HCT116 (cell line): ENCODE data around the gene C10orf143. TPM values are rescaled to one million over a fixed set of nuclear protein-coding genes. Genes with fewer than 3 reads are reported as not detected.

Experiments
- ATAC-seq: fragments of 200-7000 bp; cut with Tn5 transposase; 2 replicates; pipeline ENCODE4 v1.9.1; 2020; ENCODE audit warnings: mild to moderate bottlenecking, moderate library complexity
- BruUV-seq: library from RNA; stranded (reverse); fragments of 400-500 nt; replicated peaks from 2 replicates; lab custom pipeline; 2021; lab: Mats Ljungman, UMichigan
- CTCF ChIA-PET: fragments of 300-600 bp; sonication (Branson Sonifier 250); formaldehyde crosslinking; loops from one replicate; lab custom pipeline; 2021; ENCODE audit warnings: antibody characterized with exemption; lab: Charles Lee
- POLR2A ChIA-PET: fragments of 300-600, 350-600 bp; sonication (Branson Sonifier 250); formaldehyde crosslinking; loops from one replicate; lab custom pipeline; 2021; ENCODE audit warnings: antibody characterized with exemption; lab: Charles Lee
- RAD21 ChIA-PET, 2 experiments: fragments of 300-600 bp; sonication (Branson Sonifier 250); formaldehyde crosslinking; loops; one replicate each; lab custom pipeline; 2023; ENCODE audit warnings: low total read pairs in 2 of 2; ENCODE audit not compliant: uncharacterized antibody in 2 of 2, unreplicated experiment in 2 of 2, low non-redundant PET in 1 of 2; lab: Charles Lee
- DNase-seq: peaks from one replicate; pipeline ENCODE4 v3.0.0-alpha.2; 2010; ENCODE audit warnings: low read depth, low spot score
- H2AFZ ChIP-seq: fragments of 200-600 bp; shearing (Covaris generic), sonication (generic); 2 replicates; pipeline ENCODE4 v1.6.1; 2017; ENCODE audit warnings: low read depth, mixed run types, mixed read lengths, antibody characterized with exemption, low read length; ENCODE audit not compliant: poor library complexity, severe bottlenecking
- H3K27ac ChIP-seq: 2 replicates; pipeline ENCODE4 v1.5.1; 2012; ENCODE audit warnings: low read depth, low read length
- H3K27me3 ChIP-seq: fragments of 200-600 bp; sonication (generic); 2 replicates; pipeline ENCODE4 v1.6.1; 2016; ENCODE audit warnings: mixed run types, low read length, mixed read lengths; ENCODE audit not compliant: insufficient read depth
- H3K36me3 ChIP-seq, 2 experiments: fragments of 200-500 bp in 1 of 2; fragments of 200-600 bp in 1 of 2; sonication (Bioruptor generic) in 1 of 2; sonication (generic) in 1 of 2; 2 replicates each; pipeline versions ENCODE4 v1.5.1 to v1.6.1; 2014 to 2016; ENCODE audit warnings: low read length in 2 of 2, inconsistent platforms in 1 of 2, mixed read lengths in 1 of 2, mixed run types in 1 of 2; ENCODE audit not compliant: insufficient read depth in 2 of 2, control insufficient read depth in 1 of 2
- H3K4me1 ChIP-seq, 2 experiments: fragments of 200-600 bp in 1 of 2; sonication (generic) in 1 of 2; 2 replicates each; pipeline versions ENCODE4 v1.5.1 to v1.6.1; 2012 to 2017; ENCODE audit warnings: low read length in 2 of 2, inconsistent platforms in 1 of 2, mild to moderate bottlenecking in 1 of 2, mixed read lengths in 1 of 2, mixed run types in 1 of 2, moderate library complexity in 1 of 2; ENCODE audit not compliant: insufficient read depth in 2 of 2, control insufficient read depth in 1 of 2
- H3K4me2 ChIP-seq: fragments of 200-600 bp; sonication (generic); 2 replicates; pipeline ENCODE4 v1.6.1; 2017; ENCODE audit warnings: mixed run types, low read length, mixed read lengths
- H3K4me3 ChIP-seq, 2 experiments: fragments of 200-600 bp in 1 of 2; sonication (generic) in 1 of 2; replicated peaks in 1 of 2; 2 replicates each; pipeline ENCODE4 v1.5.1; 2011 to 2016; ENCODE audit warnings: low read length in 2 of 2, control low read depth in 1 of 2, low read depth in 1 of 2, mild to moderate bottlenecking in 1 of 2, mixed read lengths in 1 of 2, mixed run types in 1 of 2
- H3K79me2 ChIP-seq: fragments of 200-600 bp; sonication (generic); 2 replicates; pipeline ENCODE4 v1.6.1; 2017; ENCODE audit warnings: mild to moderate bottlenecking, mixed run types, low read length, moderate library complexity, mixed read lengths; ENCODE audit not compliant: insufficient read depth
- H3K9ac ChIP-seq: fragments of 200-600 bp; sonication (generic); 2 replicates; pipeline ENCODE4 v1.6.1; 2016; ENCODE audit warnings: low read length, mixed read lengths
- H3K9me2 ChIP-seq: fragments of 200-600 bp; sonication (generic), shearing (Covaris generic); 2 replicates; pipeline ENCODE4 v1.6.1; 2017; ENCODE audit warnings: mixed run types, mild to moderate bottlenecking, moderate library complexity; ENCODE audit not compliant: insufficient read depth
- H3K9me3 ChIP-seq, 2 experiments: fragments of 200-500 bp in 1 of 2; fragments of 200-600 bp in 1 of 2; sonication (Bioruptor generic) in 1 of 2; sonication (generic) in 1 of 2; 2 replicates each; pipeline ENCODE4 v1.6.1; 2014 to 2017; ENCODE audit warnings: low read length in 2 of 2, mixed read lengths in 2 of 2, inconsistent platforms in 1 of 2, low read depth in 1 of 2, mild to moderate bottlenecking in 1 of 2, mixed run types in 1 of 2, moderate library complexity in 1 of 2; ENCODE audit not compliant: control insufficient read depth in 1 of 2, insufficient read depth in 1 of 2
- H4K20me1 ChIP-seq: fragments of 200-600 bp; sonication (generic), shearing (Covaris generic); 2 replicates; pipeline ENCODE4 v1.6.1; 2017; ENCODE audit warnings: mixed run types, mild to moderate bottlenecking, moderate library complexity; ENCODE audit not compliant: insufficient read depth
- CBX3 ChIP-seq: IDR thresholded peaks from 2 replicates; pipeline ENCODE4 v1.6.1; 2012; ENCODE audit warnings: low read depth
- CEBPB ChIP-seq: IDR thresholded peaks from 2 replicates; pipeline ENCODE4 v1.6.1; 2012; ENCODE audit warnings: low read depth
- EGR1 ChIP-seq: IDR thresholded peaks from 2 replicates; pipeline ENCODE4 v1.6.1; 2012; ENCODE audit warnings: low read depth
- ELF1 ChIP-seq: IDR thresholded peaks from 2 replicates; pipeline ENCODE4 v1.6.1; 2012; ENCODE audit warnings: low read depth, borderline replicate concordance
- EZH2 ChIP-seq: fragments of 200-600 bp; sonication (generic); IDR thresholded peaks from 2 replicates; pipeline ENCODE4 v1.6.1; 2017; ENCODE audit warnings: antibody characterized with exemption, mixed run types
- FOSL1 ChIP-seq: IDR thresholded peaks from 2 replicates; pipeline ENCODE4 v1.6.1; 2012; ENCODE audit warnings: low read depth
- JUND ChIP-seq: IDR thresholded peaks from 2 replicates; pipeline ENCODE4 v1.6.1; 2012
- POLR2A ChIP-seq: IDR thresholded peaks from 2 replicates; pipeline ENCODE4 v1.7.0; 2011; ENCODE audit warnings: borderline replicate concordance; ENCODE audit not compliant: insufficient read depth, insufficient read length; ENCODE audit errors: extremely low read depth
- POLR2AphosphoS5 ChIP-seq: IDR thresholded peaks from 2 replicates; pipeline ENCODE4 v1.6.1; 2011; ENCODE audit warnings: mild to moderate bottlenecking, low read depth, low read length, moderate library complexity
- RAD21 ChIP-seq: IDR thresholded peaks from 2 replicates; pipeline ENCODE4 v1.6.1; 2012; ENCODE audit warnings: low read depth, mild to moderate bottlenecking
- SIN3A ChIP-seq: IDR thresholded peaks from 2 replicates; pipeline ENCODE4 v1.6.1; 2012; ENCODE audit warnings: low read depth
- SRF ChIP-seq: IDR thresholded peaks from 2 replicates; pipeline ENCODE4 v1.6.1; 2012; ENCODE audit warnings: low read depth
- TCF7L2 ChIP-seq: IDR thresholded peaks from 2 replicates; pipeline ENCODE4 v1.7.0; 2011; ENCODE audit warnings: borderline replicate concordance, inconsistent platforms; ENCODE audit not compliant: insufficient read depth, insufficient read length; ENCODE audit errors: extremely low read depth
- ZFX ChIP-seq: fragments of 450-650 bp; IDR thresholded peaks from 2 replicates; pipeline ENCODE4 v1.6.1; 2017
- ZNF274 ChIP-seq: fragments of 200-500 bp; sonication (Bioruptor generic); IDR thresholded peaks from 2 replicates; pipeline ENCODE4 v1.6.1; 2014; ENCODE audit warnings: mild to moderate bottlenecking, low read depth, low read length, inconsistent platforms
- intact Hi-C: fragments of 100-400 bp; cut with micrococcal nuclease; formaldehyde crosslinking; loops from 2 replicates; pipeline ENCODE4 v1.10.0; 2022
- total RNA-seq: library from RNA; stranded (reverse); gene quantifications from one replicate; pipeline ENCODE4 v1.2.1, GENCODE V29; 2021; ENCODE audit not compliant: unreplicated experiment
- TF ChIP-seq, protein P1 (sequence below): IDR thresholded peaks from 2 replicates; pipeline ENCODE4 v1.6.1; 2012
- TF ChIP-seq, protein P2 (sequence below): IDR thresholded peaks from 2 replicates; pipeline ENCODE4 v1.6.1; 2012
- TF ChIP-seq, protein P3 (sequence below), 3 experiments: fragments of 200-600 bp in 1 of 3; sonication (generic) in 1 of 3; IDR thresholded peaks in 2 of 3; conservative IDR thresholded peaks in 1 of 3; 2 replicates each; pipeline ENCODE4 v1.5.1; 2012 to 2017; ENCODE audit warnings: low read depth in 2 of 3, low read length in 2 of 3, antibody characterized with exemption in 1 of 3, borderline replicate concordance in 1 of 3, control low read depth in 1 of 3, mild to moderate bottlenecking in 1 of 3, mixed read lengths in 1 of 3, mixed run types in 1 of 3, moderate library complexity in 1 of 3; ENCODE audit not compliant: insufficient read depth in 1 of 3

Gene C10orf143
- total RNA-seq, 1 experiment from 2014 or later = 0.66 TPM

DNA sequence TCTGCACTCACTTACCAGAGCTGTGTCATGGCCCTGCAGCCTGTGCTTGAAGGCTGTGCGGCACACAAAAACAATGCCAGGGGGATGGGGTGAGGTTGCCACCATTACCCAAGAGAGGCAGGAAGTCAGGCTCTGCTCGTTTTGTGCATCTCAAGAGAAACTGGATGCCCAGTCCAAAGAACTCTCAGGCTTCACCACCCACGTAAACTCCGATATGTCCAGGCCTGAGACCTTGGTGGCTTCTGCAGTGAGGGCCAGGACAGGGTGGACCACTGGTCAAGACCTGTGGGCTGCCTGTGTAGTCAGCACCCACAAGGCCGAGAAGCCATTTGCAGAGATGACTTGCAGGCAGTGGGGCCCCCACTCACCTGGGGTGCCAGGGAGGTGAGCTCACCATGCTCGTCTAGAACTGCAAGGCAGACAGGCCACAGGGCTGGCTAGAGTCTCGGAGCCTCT, 91.9 kb downstream of the C10orf143 start:
- intact Hi-C loops = no loop called here
- no peaks in the 10 kb centered on the region for H3K79me2 ChIP-seq
- H3K36me3 ChIP-seq = no peaks in the 10 kb centered on the region
- H3K9me2 ChIP-seq = no peaks in the 10 kb centered on the region
- no peaks in the 10 kb centered on the region for H3K4me1 ChIP-seq
- no peaks in the 10 kb centered on the region for H3K9me3 ChIP-seq
- H3K4me2 ChIP-seq = no peak overlapping the region
- no TSS peak for BruUV-seq
- H3K27ac ChIP-seq = no peak overlapping the region
- TF ChIP-seq SRF (no peak), EGR1 (no peak), CBX3 (no peak), JUND (no peak), RAD21 (no peak), ELF1 (no peak)
- TF ChIP-seq, protein P1, sequence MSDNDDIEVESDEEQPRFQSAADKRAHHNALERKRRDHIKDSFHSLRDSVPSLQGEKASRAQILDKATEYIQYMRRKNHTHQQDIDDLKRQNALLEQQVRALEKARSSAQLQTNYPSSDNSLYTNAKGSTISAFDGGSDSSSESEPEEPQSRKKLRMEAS = no peak
- TF ChIP-seq, protein P2, sequence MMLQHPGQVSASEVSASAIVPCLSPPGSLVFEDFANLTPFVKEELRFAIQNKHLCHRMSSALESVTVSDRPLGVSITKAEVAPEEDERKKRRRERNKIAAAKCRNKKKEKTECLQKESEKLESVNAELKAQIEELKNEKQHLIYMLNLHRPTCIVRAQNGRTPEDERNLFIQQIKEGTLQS = no peak
- POLR2A ChIA-PET = no interaction called here
- RAD21 ChIA-PET = no interaction called here
- H3K9ac ChIP-seq = no peak overlapping the region
- H3K27me3 ChIP-seq = no peaks in the 10 kb centered on the region
- H2AFZ ChIP-seq = no peak overlapping the region
- CTCF ChIA-PET = interaction anchor here (1.1 kb wide), 1 partner anchor 161 kb away, joined by 3 read pairs; no protein-coding TSS in a partner anchor
- ATAC-seq = no peak
- H4K20me1 ChIP-seq = no peaks in the 10 kb centered on the region
- DNase-seq = no peak
- H3K4me3 ChIP-seq = no peak overlapping the region

DNA sequence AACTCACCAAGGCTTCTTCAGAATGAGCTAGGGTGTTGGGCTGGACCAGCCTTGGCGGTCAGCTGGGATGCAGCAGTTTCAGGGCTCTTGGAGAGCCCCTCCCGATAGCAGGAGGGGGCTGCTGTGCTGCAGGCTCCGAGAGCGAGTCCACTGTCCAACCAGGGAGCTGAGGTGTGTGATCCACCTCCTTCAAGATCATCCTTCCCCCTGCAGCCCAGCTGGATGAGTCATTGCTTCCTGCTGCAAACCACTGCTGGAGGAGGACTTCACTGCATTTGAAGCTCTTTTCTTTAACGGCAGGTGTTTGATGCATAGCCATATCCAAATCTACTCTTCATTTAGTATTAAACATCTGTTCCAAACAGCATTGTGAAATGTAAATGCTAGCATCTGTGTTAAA, 92.4 kb downstream of the C10orf143 start:
- Histone ChIP-seq H3K9ac (no peak overlapping the region), H2AFZ (no peak overlapping the region), H3K9me2 (no peaks in the 10 kb centered on the region), H3K4me2 (no peak overlapping the region), H3K79me2 (no peaks in the 10 kb centered on the region), H4K20me1 (no peaks in the 10 kb centered on the region), H3K9me3 (no peaks in the 10 kb centered on the region), H3K36me3 (no peaks in the 10 kb centered on the region), H3K4me1 (no peaks in the 10 kb centered on the region), H3K4me3 (no peak overlapping the region), H3K27ac (no peak overlapping the region), H3K27me3 (no peaks in the 10 kb centered on the region)
- ChIA-PET POLR2A (no interaction called here), RAD21 (no interaction called here), CTCF (interaction anchor here (1.1 kb wide), 1 partner anchor 161 kb away, joined by 3 read pairs; no protein-coding TSS in a partner anchor)
- ATAC-seq (peak; percentile 62), DNase-seq (no peak)
- BruUV-seq = no TSS peak
- intact Hi-C loops = no loop called here
- no peak for TF ChIP-seq ELF1
- TF ChIP-seq ZFX = no peak
- TF ChIP-seq FOSL1 = no peak
- TF ChIP-seq, protein P1 = no peak
- TF ChIP-seq SRF = no peak
- TF ChIP-seq SIN3A = no peak
- TF ChIP-seq, protein P2 = no peak
- TF ChIP-seq POLR2AphosphoS5 = no peak
- TF ChIP-seq ZNF274 = no peak
- no peak for TF ChIP-seq RAD21
- TF ChIP-seq CEBPB = no peak
- no peak for TF ChIP-seq EZH2
- no peak for TF ChIP-seq POLR2A
- TF ChIP-seq, protein P3, sequence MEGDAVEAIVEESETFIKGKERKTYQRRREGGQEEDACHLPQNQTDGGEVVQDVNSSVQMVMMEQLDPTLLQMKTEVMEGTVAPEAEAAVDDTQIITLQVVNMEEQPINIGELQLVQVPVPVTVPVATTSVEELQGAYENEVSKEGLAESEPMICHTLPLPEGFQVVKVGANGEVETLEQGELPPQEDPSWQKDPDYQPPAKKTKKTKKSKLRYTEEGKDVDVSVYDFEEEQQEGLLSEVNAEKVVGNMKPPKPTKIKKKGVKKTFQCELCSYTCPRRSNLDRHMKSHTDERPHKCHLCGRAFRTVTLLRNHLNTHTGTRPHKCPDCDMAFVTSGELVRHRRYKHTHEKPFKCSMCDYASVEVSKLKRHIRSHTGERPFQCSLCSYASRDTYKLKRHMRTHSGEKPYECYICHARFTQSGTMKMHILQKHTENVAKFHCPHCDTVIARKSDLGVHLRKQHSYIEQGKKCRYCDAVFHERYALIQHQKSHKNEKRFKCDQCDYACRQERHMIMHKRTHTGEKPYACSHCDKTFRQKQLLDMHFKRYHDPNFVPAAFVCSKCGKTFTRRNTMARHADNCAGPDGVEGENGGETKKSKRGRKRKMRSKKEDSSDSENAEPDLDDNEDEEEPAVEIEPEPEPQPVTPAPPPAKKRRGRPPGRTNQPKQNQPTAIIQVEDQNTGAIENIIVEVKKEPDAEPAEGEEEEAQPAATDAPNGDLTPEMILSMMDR (IDR thresholded peaks at IDR 0.05 in 2 of 3, conservative IDR thresholded peaks at IDR 0.05 in 1 of 3; ENCODE audit: borderline replicate concordance in 1 of 3, insufficient read depth in 1 of 3, low read depth in 2 of 3, low read length in 2 of 3) = no peak
- TF ChIP-seq TCF7L2 = no peak
